AG09319 (cell line): ENCODE measurements around the gene NUP210.

Experiments used
- DNase-seq: peaks from one replicate; pipeline ENCODE4 v3.0.0-alpha.2; 2010; ENCODE audit warnings: low read depth; ENCODE audit errors: extremely low read depth
- CTCF ChIP-seq: IDR thresholded peaks from 2 replicates; pipeline ENCODE4 v1.5.1; 2011; ENCODE audit warnings: low read depth, mild to moderate bottlenecking, inconsistent platforms, low read length, moderate library complexity

Gene NUP210

GRCh38 chr3:13403213-13403819 lies 16.8 kb downstream of the NUP210 start:
- TF ChIP-seq CTCF = no peak

GRCh38 chr3:13401149-13401548 lies 19.0 kb downstream of the NUP210 start:
- TF ChIP-seq CTCF = no peak
- DNase-seq = no peak

More at GRCh38 chr3:13403213-13403819, 16.8 kb downstream of the NUP210 start:
- DNase-seq = no peak

- DNase-seq = no peak
- TF ChIP-seq CTCF = no peak
Measured at GRCh38 chr3:13400114-13400673, 19.9 kb downstream of the NUP210 start.

- no peak for DNase-seq
- no peak for TF ChIP-seq CTCF
Measured at GRCh38 chr3:13399603-13400002, 20.5 kb downstream of the NUP210 start.

GRCh38 chr3:13397316-13397715 lies 22.8 kb downstream of the NUP210 start:
- DNase-seq = no peak
- no peak for TF ChIP-seq CTCF

- no peak for DNase-seq
- no peak for TF ChIP-seq CTCF
Measured at GRCh38 chr3:13394363-13394762, 25.8 kb downstream of the NUP210 start.

- no peak for DNase-seq
- no peak for TF ChIP-seq CTCF
Measured at GRCh38 chr3:13393427-13394360, 26.4 kb downstream of the NUP210 start.
